GM23248 (cell line): Measurements from ENCODE around the gene MYCL.

Source experiments
- EZH2 ChIP-seq: fragments of 200-600 bp; sonication (generic); IDR thresholded peaks from 2 replicates; pipeline ENCODE4 v1.6.1; 2018; ENCODE audit warnings: antibody characterized with exemption, mild to moderate bottlenecking; ENCODE audit not compliant: insufficient read depth, poor library complexity, severe bottlenecking
- EZH2phosphoT487 ChIP-seq: fragments of 200-600 bp; sonication (generic); IDR thresholded peaks from 2 replicates; pipeline ENCODE4 v1.6.1; 2018; ENCODE audit warnings: antibody characterized with exemption, moderate library complexity, mild to moderate bottlenecking, low read depth; ENCODE audit not compliant: insufficient read depth

DNA sequence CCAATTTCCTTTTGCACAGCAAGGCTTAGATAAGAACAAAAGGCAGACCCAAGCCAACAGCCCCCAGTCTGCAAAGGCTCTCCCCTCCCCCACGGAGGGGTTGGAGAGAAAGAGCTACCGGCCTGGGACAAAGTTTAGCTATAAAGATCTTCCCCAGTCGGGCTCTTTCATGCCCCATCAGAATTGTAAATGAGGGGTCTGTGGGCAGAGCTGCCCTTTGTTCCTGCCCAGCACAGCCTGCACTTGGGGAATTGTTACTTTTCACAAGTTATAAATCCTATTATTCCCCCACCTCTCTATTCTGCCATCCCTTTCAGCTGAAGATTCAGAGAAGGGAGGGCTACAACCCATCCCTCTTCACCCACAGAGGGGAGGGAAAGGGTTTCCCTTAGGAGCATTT is 3.5 kb downstream of the MYCL start:
- TF ChIP-seq EZH2 (no peak), EZH2phosphoT487 (no peak)
